HEK293T (cell line): Measurements from ENCODE around the gene TTLL11.

Experiments
- ARNT ChIP-seq: fragments of 450-650 bp; IDR thresholded peaks from 2 replicates; pipeline ENCODE4 v1.6.1; 2017; ENCODE audit warnings: mild to moderate bottlenecking
- BHLHE40 ChIP-seq: fragments of 450-650 bp; IDR thresholded peaks from 2 replicates; pipeline ENCODE4 v1.6.1; 2016; ENCODE audit warnings: mild to moderate bottlenecking, moderate library complexity, borderline replicate concordance
- ELF4 ChIP-seq: fragments of 450-650 bp; IDR thresholded peaks from 2 replicates; pipeline ENCODE4 v1.6.1; 2017; ENCODE audit warnings: antibody characterized with exemption
- FOXA1 ChIP-seq: fragments of 450-650 bp; IDR thresholded peaks from 2 replicates; pipeline ENCODE4 v1.6.1; 2016; ENCODE audit warnings: mild to moderate bottlenecking
- FOXK2 ChIP-seq: fragments of 450-650 bp; IDR thresholded peaks from 2 replicates; pipeline ENCODE4 v1.6.1; 2016; ENCODE audit warnings: mild to moderate bottlenecking
- FOXM1 ChIP-seq: fragments of 450-650 bp; IDR thresholded peaks from 2 replicates; pipeline ENCODE4 v1.6.1; 2017; ENCODE audit warnings: mild to moderate bottlenecking, borderline replicate concordance
- LEF1 ChIP-seq: fragments of 450-650 bp; IDR thresholded peaks from 2 replicates; pipeline ENCODE4 v1.6.1; 2017; ENCODE audit warnings: mild to moderate bottlenecking, borderline replicate concordance
- NFRKB ChIP-seq: fragments of 450-650 bp; IDR thresholded peaks from 2 replicates; pipeline ENCODE4 v1.6.1; 2016; ENCODE audit warnings: mild to moderate bottlenecking, moderate library complexity
- PKNOX1 ChIP-seq: fragments of 450-650 bp; IDR thresholded peaks from 2 replicates; pipeline ENCODE4 v1.6.1; 2016
- SP1 ChIP-seq: fragments of 450-650 bp; IDR thresholded peaks from 2 replicates; pipeline ENCODE4 v1.6.1; 2017
- SUZ12 ChIP-seq: fragments of 450-650 bp; IDR thresholded peaks from 2 replicates; pipeline ENCODE4 v1.6.1; 2016; ENCODE audit warnings: mild to moderate bottlenecking
- TARDBP ChIP-seq: fragments of 450-650 bp; IDR thresholded peaks from 2 replicates; pipeline ENCODE4 v1.6.1; 2016
- ZNF384 ChIP-seq: fragments of 450-650 bp; IDR thresholded peaks from 2 replicates; pipeline ENCODE4 v1.6.1; 2016

DNA sequence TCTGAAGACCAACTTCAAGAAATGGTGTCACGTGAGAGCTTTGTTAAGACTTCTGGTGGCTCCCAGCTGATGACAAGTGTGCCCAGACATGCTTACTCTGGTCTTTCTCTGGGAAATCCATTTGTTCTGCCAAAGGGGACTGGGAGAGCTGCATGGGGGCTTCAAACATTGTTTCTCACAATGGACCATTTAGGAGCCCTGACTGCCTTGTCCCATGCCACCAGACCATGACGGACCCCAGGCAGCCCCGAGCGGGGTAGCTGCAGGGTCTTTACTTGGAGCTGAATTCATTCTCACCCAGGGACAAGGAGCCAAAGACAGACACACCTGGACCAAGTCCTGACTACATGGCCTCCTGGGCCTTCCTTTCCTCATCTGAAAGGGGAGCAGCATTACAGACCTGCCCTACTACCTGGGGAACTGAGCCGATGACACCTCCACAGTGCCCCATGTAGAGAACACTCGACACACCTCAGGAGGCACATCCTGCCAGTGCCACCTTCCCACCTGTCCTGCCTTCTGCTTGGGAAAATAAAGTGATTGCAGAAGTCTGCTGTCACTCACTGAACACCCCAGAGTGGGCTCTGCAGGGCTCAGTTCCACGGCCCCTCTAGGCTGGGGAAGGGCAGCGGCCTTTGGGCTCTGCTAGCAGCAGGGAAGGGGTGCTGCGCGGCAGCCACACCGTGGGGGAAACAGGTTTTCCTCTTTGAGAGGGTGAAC is 272.7 kb downstream of the TTLL11 start:
- TF ChIP-seq TARDBP: no peak
- no peak for TF ChIP-seq SP1
- no peak for TF ChIP-seq BHLHE40
- no peak for TF ChIP-seq NFRKB
- no peak for TF ChIP-seq PKNOX1
- no peak for TF ChIP-seq FOXM1
- TF ChIP-seq SUZ12: no peak
- TF ChIP-seq FOXA1: no peak
- no peak for TF ChIP-seq ZNF384
- no peak for TF ChIP-seq ARNT
- TF ChIP-seq FOXK2: no peak
- TF ChIP-seq ELF4: no peak
- TF ChIP-seq LEF1: no peak
